ENCODE data around the gene LDLRAD4.

Gene LDLRAD4

DNA sequence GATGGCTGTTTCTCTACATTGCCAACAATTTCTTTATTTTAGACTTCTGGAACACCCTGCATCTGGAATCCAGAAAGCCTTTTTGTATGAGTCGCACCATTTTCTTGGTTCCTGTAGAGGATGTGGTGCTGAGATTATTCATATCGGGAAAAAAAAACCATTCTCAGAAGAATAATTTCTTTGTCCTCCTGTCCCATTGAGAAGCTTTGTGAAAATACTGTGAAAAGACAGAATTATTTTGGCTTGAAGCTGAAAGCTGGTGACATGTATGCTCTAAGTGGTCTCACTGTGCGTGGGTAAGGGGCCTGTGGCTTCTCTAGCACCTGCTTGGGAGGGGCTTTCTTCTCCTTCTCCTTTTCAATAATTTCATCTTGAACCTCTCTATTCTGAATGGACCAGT is 369.4 kb downstream of the LDLRAD4 start:
- DNase-seq (ENCODE audit: low read depth), result no peak
- H3K4me3 ChIP-seq (ENCODE audit: low read length), result no peak overlapping the region
- TF ChIP-seq, protein P1, sequence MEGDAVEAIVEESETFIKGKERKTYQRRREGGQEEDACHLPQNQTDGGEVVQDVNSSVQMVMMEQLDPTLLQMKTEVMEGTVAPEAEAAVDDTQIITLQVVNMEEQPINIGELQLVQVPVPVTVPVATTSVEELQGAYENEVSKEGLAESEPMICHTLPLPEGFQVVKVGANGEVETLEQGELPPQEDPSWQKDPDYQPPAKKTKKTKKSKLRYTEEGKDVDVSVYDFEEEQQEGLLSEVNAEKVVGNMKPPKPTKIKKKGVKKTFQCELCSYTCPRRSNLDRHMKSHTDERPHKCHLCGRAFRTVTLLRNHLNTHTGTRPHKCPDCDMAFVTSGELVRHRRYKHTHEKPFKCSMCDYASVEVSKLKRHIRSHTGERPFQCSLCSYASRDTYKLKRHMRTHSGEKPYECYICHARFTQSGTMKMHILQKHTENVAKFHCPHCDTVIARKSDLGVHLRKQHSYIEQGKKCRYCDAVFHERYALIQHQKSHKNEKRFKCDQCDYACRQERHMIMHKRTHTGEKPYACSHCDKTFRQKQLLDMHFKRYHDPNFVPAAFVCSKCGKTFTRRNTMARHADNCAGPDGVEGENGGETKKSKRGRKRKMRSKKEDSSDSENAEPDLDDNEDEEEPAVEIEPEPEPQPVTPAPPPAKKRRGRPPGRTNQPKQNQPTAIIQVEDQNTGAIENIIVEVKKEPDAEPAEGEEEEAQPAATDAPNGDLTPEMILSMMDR (conservative IDR thresholded peaks at IDR 0.05; ENCODE audit: low read depth, low read length), result no peak

DNA sequence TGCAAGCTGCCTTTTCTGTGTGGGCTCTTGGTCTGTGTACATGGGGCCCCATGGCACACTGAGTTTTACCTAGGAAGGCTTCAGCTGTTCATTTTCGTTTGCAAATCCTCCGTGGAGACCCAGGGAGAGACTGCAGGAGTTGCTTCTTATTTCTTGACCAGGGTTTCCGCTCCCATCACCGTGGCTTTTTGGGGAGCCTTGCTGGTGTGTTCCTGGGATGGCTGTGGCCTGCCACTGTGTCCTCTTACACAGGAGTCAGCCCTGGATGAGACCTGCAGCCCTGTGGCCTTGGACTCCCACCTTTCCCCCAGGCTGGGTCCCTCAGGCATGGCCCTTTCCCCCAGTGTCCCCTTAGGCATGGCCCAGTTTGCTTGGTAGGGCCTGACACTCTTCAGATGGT is 370.8 kb downstream of the LDLRAD4 start:
- H3K4me3 ChIP-seq (ENCODE audit: low read length), result no peak overlapping the region
- TF ChIP-seq, protein P1 (conservative IDR thresholded peaks at IDR 0.05; ENCODE audit: low read depth, low read length), result no peak
- DNase-seq (ENCODE audit: low read depth), result no peak

DNA sequence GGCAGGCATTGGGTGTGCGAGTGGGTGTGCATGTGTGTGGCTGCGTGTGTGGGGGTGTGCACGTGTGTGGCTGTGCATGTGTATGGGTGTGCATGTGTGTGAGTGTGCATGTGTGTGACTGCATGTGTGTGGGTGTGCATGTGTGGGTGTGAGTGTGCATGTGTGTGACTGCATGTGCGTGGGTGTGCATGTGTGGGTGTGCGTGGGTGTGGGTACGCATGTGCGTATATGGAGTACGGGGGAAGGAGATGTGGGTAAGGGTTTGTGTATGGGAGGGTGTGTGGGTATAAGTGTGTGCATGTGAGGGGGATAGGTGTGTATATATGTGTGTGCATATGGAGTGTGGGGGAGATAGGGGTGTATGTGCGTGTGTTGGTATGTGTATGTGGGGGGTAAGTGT is 371.4 kb downstream of the LDLRAD4 start:
- TF ChIP-seq, protein P1 (conservative IDR thresholded peaks at IDR 0.05; ENCODE audit: low read depth, low read length), result no peak
- DNase-seq (ENCODE audit: low read depth), result no peak
- no peak overlapping the region for H3K4me3 ChIP-seq (ENCODE audit: low read length)

GRCh38 chr18:13592246-13592645 is 373.7 kb downstream of the LDLRAD4 start:
- no peak for DNase-seq (ENCODE audit: low read depth)
- H3K4me3 ChIP-seq (ENCODE audit: low read length), result no peak overlapping the region
- TF ChIP-seq, protein P1 (conservative IDR thresholded peaks at IDR 0.05; ENCODE audit: low read depth, low read length), result no peak

- no peak overlapping the region for H3K4me3 ChIP-seq (ENCODE audit: low read length)
- TF ChIP-seq, protein P1 (conservative IDR thresholded peaks at IDR 0.05; ENCODE audit: low read depth, low read length), result no peak
- DNase-seq (ENCODE audit: low read depth), result no peak
Measured at GRCh38 chr18:13594551-13594950, 376.0 kb downstream of the LDLRAD4 start.

GRCh38 chr18:13597068-13597467 is 378.5 kb downstream of the LDLRAD4 start:
- no peak for DNase-seq (ENCODE audit: low read depth)
- no peak overlapping the region for H3K4me3 ChIP-seq (ENCODE audit: low read length)
- TF ChIP-seq, protein P1 (conservative IDR thresholded peaks at IDR 0.05; ENCODE audit: low read depth, low read length), result no peak

GRCh38 chr18:13598591-13598990 is 380.0 kb downstream of the LDLRAD4 start:
- TF ChIP-seq, protein P1 (conservative IDR thresholded peaks at IDR 0.05; ENCODE audit: low read depth, low read length), result no peak
- H3K4me3 ChIP-seq (ENCODE audit: low read length), result no peak overlapping the region
- DNase-seq (ENCODE audit: low read depth), result no peak

Measured in retinal pigment epithelial cell (primary cell).